ENCODE results near the gene CHST11. TPM values are rescaled to one million over a fixed set of nuclear protein-coding genes. Genes with fewer than 3 reads are reported as not detected.

The CHST11 gene
- total RNA-seq, 1 experiment from 2014 or later, result 1.1 TPM

GRCh38 chr12:104662203-104662602 lies 205.5 kb downstream of the CHST11 start:
- DNase-seq, result peak; percentile 23
- intact Hi-C loops (cut with micrococcal nuclease; ENCODE audit: unreplicated experiment), result no loop called here
- Mint-ChIP-seq H3K36me3 (ENCODE audit: insufficient read depth, unreplicated experiment) (no peaks in the 10 kb centered on the region), H3K27me3 (ENCODE audit: unreplicated experiment) (peaks cover 44% of the 10 kb centered on the region), H3K4me1 (ENCODE audit: low read depth, unreplicated experiment) (peaks cover 14% of the 10 kb centered on the region), H3K27ac (ENCODE audit: unreplicated experiment) (peak overlapping the region; percentile 7), H3K9me3 (ENCODE audit: low read depth, unreplicated experiment) (no peaks in the 10 kb centered on the region), H3K4me3 (ENCODE audit: low read depth, unreplicated experiment) (no peak overlapping the region)
- TF ChIP-seq CTCF (IDR thresholded peaks at IDR 0.05; ENCODE audit: unreplicated experiment), result no peak
- no TSS peak for BruUV-seq (replicated peaks)
- CTCF ChIA-PET, result interaction anchor here (0.8 kb wide), 1 partner anchor 8 kb away, joined by 3 read pairs; no protein-coding TSS in a partner anchor

GRCh38 chr12:104662908-104663307 lies 206.2 kb downstream of the CHST11 start:
- no TSS peak for BruUV-seq (replicated peaks)
- no peaks in the 10 kb centered on the region for H3K36me3 Mint-ChIP-seq (ENCODE audit: insufficient read depth, unreplicated experiment)
- intact Hi-C loops (cut with micrococcal nuclease; ENCODE audit: unreplicated experiment), result no loop called here
- H3K27ac Mint-ChIP-seq (ENCODE audit: unreplicated experiment), result peak overlapping the region; percentile 7
- peaks cover 14% of the 10 kb centered on the region for H3K4me1 Mint-ChIP-seq (ENCODE audit: low read depth, unreplicated experiment)
- no peak overlapping the region for H3K4me3 Mint-ChIP-seq (ENCODE audit: low read depth, unreplicated experiment)
- H3K9me3 Mint-ChIP-seq (ENCODE audit: low read depth, unreplicated experiment), result no peaks in the 10 kb centered on the region
- TF ChIP-seq CTCF (IDR thresholded peaks at IDR 0.05; ENCODE audit: unreplicated experiment), result no peak
- CTCF ChIA-PET, result interaction anchor here (0.8 to 1.0 kb wide), 2 partner anchors 8 kb away, joined by 3 read pairs; no protein-coding TSS in a partner anchor
- peaks cover 37% of the 10 kb centered on the region for H3K27me3 Mint-ChIP-seq (ENCODE audit: unreplicated experiment)
- no peak for DNase-seq

- peaks cover 22% of the 10 kb centered on the region for H3K27me3 Mint-ChIP-seq (ENCODE audit: unreplicated experiment)
- H3K4me1 Mint-ChIP-seq (ENCODE audit: low read depth, unreplicated experiment), result peaks cover 17% of the 10 kb centered on the region
- H3K9me3 Mint-ChIP-seq (ENCODE audit: low read depth, unreplicated experiment), result no peaks in the 10 kb centered on the region
- intact Hi-C loops (cut with micrococcal nuclease; ENCODE audit: unreplicated experiment), result no loop called here
- TF ChIP-seq CTCF (IDR thresholded peaks at IDR 0.05; ENCODE audit: unreplicated experiment), result no peak
- no TSS peak for BruUV-seq (replicated peaks)
- no peaks in the 10 kb centered on the region for H3K36me3 Mint-ChIP-seq (ENCODE audit: insufficient read depth, unreplicated experiment)
- H3K27ac Mint-ChIP-seq (ENCODE audit: unreplicated experiment), result no peak overlapping the region
- CTCF ChIA-PET, result no interaction called here
- H3K4me3 Mint-ChIP-seq (ENCODE audit: low read depth, unreplicated experiment), result no peak overlapping the region
- DNase-seq, result no peak
Observed at GRCh38 chr12:104664351-104664750, 207.6 kb downstream of the CHST11 start.

GRCh38 chr12:104665296-104665695 lies 208.5 kb downstream of the CHST11 start:
- no peak for DNase-seq
- Mint-ChIP-seq H3K4me1 (ENCODE audit: low read depth, unreplicated experiment) (peaks cover 26% of the 10 kb centered on the region), H3K36me3 (ENCODE audit: insufficient read depth, unreplicated experiment) (no peaks in the 10 kb centered on the region), H3K9me3 (ENCODE audit: low read depth, unreplicated experiment) (no peaks in the 10 kb centered on the region), H3K27me3 (ENCODE audit: unreplicated experiment) (peaks cover 19% of the 10 kb centered on the region), H3K4me3 (ENCODE audit: low read depth, unreplicated experiment) (no peak overlapping the region), H3K27ac (ENCODE audit: unreplicated experiment) (no peak overlapping the region)
- no TSS peak for BruUV-seq (replicated peaks)
- intact Hi-C loops (cut with micrococcal nuclease; ENCODE audit: unreplicated experiment), result no loop called here
- CTCF ChIA-PET, result no interaction called here
- no peak for TF ChIP-seq CTCF (IDR thresholded peaks at IDR 0.05; ENCODE audit: unreplicated experiment)
